Measurements from ENCODE around the gene KHDC1. TPM values are rescaled to one million over a fixed set of nuclear protein-coding genes. Genes with fewer than 3 reads are reported as not detected.

KHDC1 gene
- total RNA-seq, 1 experiment from 2014 or later: 9.1 TPM

DNA sequence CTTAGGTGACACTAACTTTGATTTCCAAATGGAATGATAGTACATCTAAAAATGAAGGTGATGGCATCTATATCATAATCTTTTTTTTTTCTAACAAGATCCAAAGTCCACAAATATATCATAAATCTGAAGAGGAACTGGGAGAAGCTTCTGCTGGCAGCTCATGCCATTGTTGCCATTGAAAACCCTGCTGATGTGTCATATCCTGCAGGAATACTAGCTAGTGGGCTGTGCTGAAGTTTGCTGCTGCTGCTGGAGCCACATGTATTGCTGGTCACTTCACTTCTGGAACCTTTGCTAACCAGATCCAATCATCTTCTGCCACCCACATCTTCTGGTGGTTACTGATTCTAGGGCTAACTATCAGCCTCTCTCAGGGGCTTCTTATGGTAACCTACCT is 27.4 kb upstream of the KHDC1 start:
- intact Hi-C loops (cut with micrococcal nuclease): no loop called here
- ChIA-PET RAD21 (ENCODE audit: low non-redundant PET in 1 of 2, low total read pairs in 2 of 2, uncharacterized antibody in 2 of 2, unreplicated experiment in 2 of 2) (no interaction called here), CTCF (no interaction called here), POLR2A (no interaction called here)
- DNase-seq (ENCODE audit: low read depth, low spot score) (no peak), ATAC-seq (no peak)
- BruUV-seq (replicated peaks): no TSS peak
- Histone ChIP-seq H3K9me3 (ENCODE audit: control insufficient read depth in 1 of 2, insufficient read depth in 1 of 2, low read depth in 1 of 2, low read length in 2 of 2) (no peaks in the 10 kb centered on the region), H3K4me3 (replicated peaks in 1 of 2; ENCODE audit: low read depth in 1 of 2, low read length in 2 of 2) (no peak overlapping the region), H3K9ac (ENCODE audit: low read length) (no peak overlapping the region), H2AFZ (ENCODE audit: low read depth, low read length, poor library complexity, severe bottlenecking) (no peak overlapping the region), H3K27me3 (ENCODE audit: insufficient read depth, low read length) (no peaks in the 10 kb centered on the region), H3K79me2 (ENCODE audit: insufficient read depth, low read length) (peaks cover 24% of the 10 kb centered on the region), H3K4me2 (ENCODE audit: low read length) (no peak overlapping the region), H3K9me2 (ENCODE audit: insufficient read depth) (no peaks in the 10 kb centered on the region), H3K4me1 (ENCODE audit: control insufficient read depth in 1 of 2, insufficient read depth in 2 of 2, low read length in 2 of 2) (peaks cover 0 to 6% of the 10 kb centered on the region in 2 experiments; a peak in 1 of 4 replicates), H3K27ac (ENCODE audit: low read depth, low read length) (no peak overlapping the region), H4K20me1 (ENCODE audit: insufficient read depth) (no peaks in the 10 kb centered on the region), H3K36me3 (ENCODE audit: control insufficient read depth in 1 of 2, insufficient read depth in 2 of 2, low read length in 2 of 2) (peaks cover 7 to 11% of the 10 kb centered on the region in 2 experiments; a peak in 3 of 4 replicates)
- TF ChIP-seq YY1 (IDR thresholded peaks at IDR 0.05; ENCODE audit: extremely low read depth, insufficient replicate concordance, low read depth, low read length) (no peak), EZH2phosphoT487 (IDR thresholded peaks at IDR 0.05; ENCODE audit: borderline replicate concordance) (no peak), ELF1 (IDR thresholded peaks at IDR 0.05; ENCODE audit: borderline replicate concordance, low read depth) (no peak), POLR2A (IDR thresholded peaks at IDR 0.05; ENCODE audit: borderline replicate concordance, extremely low read depth, insufficient read depth, insufficient read length) (no peak), SP1 (IDR thresholded peaks at IDR 0.05; ENCODE audit: low read depth) (no peak), SRF (IDR thresholded peaks at IDR 0.05; ENCODE audit: low read depth) (no peak), ZNF274 (IDR thresholded peaks at IDR 0.05; ENCODE audit: low read depth, low read length) (no peak), CEBPB (IDR thresholded peaks at IDR 0.05; ENCODE audit: low read depth) (no peak), ZFX (IDR thresholded peaks at IDR 0.05) (no peak), FOSL1 (IDR thresholded peaks at IDR 0.05; ENCODE audit: low read depth) (no peak)
- TF ChIP-seq, protein P1, sequence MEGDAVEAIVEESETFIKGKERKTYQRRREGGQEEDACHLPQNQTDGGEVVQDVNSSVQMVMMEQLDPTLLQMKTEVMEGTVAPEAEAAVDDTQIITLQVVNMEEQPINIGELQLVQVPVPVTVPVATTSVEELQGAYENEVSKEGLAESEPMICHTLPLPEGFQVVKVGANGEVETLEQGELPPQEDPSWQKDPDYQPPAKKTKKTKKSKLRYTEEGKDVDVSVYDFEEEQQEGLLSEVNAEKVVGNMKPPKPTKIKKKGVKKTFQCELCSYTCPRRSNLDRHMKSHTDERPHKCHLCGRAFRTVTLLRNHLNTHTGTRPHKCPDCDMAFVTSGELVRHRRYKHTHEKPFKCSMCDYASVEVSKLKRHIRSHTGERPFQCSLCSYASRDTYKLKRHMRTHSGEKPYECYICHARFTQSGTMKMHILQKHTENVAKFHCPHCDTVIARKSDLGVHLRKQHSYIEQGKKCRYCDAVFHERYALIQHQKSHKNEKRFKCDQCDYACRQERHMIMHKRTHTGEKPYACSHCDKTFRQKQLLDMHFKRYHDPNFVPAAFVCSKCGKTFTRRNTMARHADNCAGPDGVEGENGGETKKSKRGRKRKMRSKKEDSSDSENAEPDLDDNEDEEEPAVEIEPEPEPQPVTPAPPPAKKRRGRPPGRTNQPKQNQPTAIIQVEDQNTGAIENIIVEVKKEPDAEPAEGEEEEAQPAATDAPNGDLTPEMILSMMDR (IDR thresholded peaks at IDR 0.05 in 2 of 3, conservative IDR thresholded peaks at IDR 0.05 in 1 of 3; ENCODE audit: borderline replicate concordance in 1 of 3, insufficient read depth in 1 of 3, low read depth in 2 of 3, low read length in 2 of 3): no peak
- TF ChIP-seq, protein P2, sequence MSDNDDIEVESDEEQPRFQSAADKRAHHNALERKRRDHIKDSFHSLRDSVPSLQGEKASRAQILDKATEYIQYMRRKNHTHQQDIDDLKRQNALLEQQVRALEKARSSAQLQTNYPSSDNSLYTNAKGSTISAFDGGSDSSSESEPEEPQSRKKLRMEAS (IDR thresholded peaks at IDR 0.05): no peak
